OCI-LY3 (cell line): Measurements from ENCODE around the gene CCDC27.

Source experiments
- CTCF ChIP-seq: fragments of 200-600, 300-600 bp; sonication (generic); IDR thresholded peaks from 2 replicates; pipeline ENCODE4 v1.5.1; 2014; ENCODE audit warnings: antibody characterized with exemption, low read length, low read depth
- EZH2phosphoT487 ChIP-seq: fragments of 200-600 bp; shearing (Covaris generic); IDR thresholded peaks from 2 replicates; pipeline ENCODE4 v1.6.1; 2018; ENCODE audit warnings: antibody characterized with exemption, mixed run types, low read depth

GRCh38 chr1:3786468-3787348, 34.5 kb downstream of the CCDC27 start:
- TF ChIP-seq CTCF (no peak), EZH2phosphoT487 (no peak)
